RKO (cell line): ENCODE results near the gene FABP1.

ENCODE experiments used
- DNase-seq: peaks from one replicate; pipeline ENCODE4 v3.0.0-alpha.2; 2016; ENCODE audit warnings: low spot score

FABP1 gene

DNA sequence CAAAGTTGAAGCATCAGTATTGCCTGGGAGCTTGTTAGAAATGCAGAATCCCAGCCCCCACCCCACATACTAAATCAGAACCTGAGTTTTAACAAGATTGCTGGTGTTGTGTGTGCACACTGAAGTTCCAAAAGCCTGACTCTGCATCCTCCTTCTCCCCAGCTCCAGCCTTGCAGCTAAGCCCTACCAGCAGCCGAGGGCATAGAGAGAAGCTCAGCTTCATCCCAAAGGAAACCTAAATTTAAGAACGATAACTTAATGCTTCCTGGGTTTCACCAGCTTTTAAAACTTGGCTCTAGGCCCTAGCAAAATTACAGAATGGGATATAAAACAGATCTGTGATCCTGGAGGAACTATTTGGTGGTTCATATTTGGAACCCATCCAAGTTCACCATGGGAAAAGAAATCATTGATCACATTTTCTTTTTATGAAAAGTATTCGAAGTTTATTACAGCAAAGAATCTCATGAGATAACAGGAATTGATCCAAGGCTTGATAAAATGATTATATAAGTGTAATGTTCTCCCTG is 49.2 kb downstream of the FABP1 start:
- DNase-seq: no peak

- no peak for DNase-seq
Observed at GRCh38 chr2:88077080-88077479, 50.8 kb downstream of the FABP1 start.

- DNase-seq: peak; percentile 33
Observed at GRCh38 chr2:88074854-88075292, 53.0 kb downstream of the FABP1 start.

DNA sequence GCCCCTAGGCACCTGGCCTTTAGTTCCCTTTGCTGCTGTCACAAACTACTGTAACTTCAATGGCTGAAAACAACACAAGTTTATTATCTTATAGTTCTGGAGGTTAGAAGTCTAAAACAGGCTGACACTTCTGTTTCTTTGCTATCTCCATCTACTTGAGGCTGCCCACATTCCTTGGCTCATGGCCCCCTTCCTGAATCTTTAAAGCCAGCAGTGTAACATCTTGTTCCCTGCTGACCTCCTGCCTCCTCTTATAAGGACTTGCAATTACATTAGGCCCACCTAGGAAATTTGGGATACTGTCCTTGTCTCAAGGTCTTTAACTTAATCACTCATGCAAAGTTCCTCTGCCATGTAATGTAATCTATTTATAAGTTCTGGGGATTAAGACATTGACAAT is 53.7 kb downstream of the FABP1 start:
- DNase-seq: no peak
